Head of caudate nucleus (tissue), 42 donors: ENCODE measurements around the gene CADM1.
A peak's percentile ranks its signal among the peaks of the same experiment; 100 is the strongest.

Source experiments
- DNase-seq, 42 donors: peaks; one replicate each; pipeline versions ENCODE4 v3.0.0 to v3.0.0-alpha.2; 2020 to 2021; ENCODE audit warnings: mixed read lengths in 7 of 42
- intact Hi-C: fragments of 100-400 bp; cut with DNase I; formaldehyde crosslinking; loops from one replicate; pipeline ENCODE4 v1.15.0; 2022

CADM1 gene

GRCh38 chr11:115313224-115313838, 190.9 kb downstream of the CADM1 start:
- intact Hi-C loops: loop anchor here (5.0 kb wide), 1 partner anchor 236 kb away; no protein-coding TSS in a partner anchor
- no peak for DNase-seq

DNA sequence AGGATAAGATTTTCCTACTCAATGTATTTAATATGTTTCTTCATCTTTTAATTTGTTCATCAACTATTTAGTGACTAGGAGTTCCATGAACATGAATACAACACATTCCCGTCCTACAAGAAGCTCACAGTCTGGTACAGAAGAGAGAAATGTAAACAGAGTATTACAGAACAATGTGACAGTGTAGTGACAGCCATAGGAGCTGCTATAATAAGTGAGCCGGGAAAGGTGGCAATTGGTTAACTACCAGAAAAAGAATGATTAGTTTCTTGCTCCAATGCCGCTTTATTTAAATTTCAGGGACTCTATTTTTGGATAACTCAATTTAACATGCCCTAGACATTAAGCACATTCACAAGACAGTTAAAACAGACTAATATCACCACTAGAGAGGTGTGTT, 192.3 kb downstream of the CADM1 start:
- no peak for DNase-seq
- intact Hi-C loops: loop anchor here (5.0 kb wide), 1 partner anchor 235 kb away; no protein-coding TSS in a partner anchor

DNA sequence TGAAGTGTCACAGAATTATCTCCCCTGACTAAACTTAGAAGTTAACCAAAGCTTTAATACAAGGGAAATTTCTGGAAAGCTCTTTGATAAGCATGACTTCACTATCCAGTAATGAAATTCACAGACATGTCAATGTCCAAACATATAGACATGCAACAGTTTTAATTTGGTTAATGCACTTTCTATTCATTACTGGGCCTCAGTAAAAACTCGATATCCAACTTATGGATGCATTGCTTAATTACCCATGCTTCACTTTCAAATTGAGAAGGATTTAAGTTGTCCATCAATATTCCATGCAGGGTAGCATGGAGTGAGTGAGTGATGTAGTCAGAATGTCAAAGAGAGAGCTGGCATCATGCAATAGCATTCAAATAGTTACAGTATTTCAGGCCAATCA, 197.5 kb downstream of the CADM1 start:
- DNase-seq: no peak
- intact Hi-C loops: no loop called here

DNA sequence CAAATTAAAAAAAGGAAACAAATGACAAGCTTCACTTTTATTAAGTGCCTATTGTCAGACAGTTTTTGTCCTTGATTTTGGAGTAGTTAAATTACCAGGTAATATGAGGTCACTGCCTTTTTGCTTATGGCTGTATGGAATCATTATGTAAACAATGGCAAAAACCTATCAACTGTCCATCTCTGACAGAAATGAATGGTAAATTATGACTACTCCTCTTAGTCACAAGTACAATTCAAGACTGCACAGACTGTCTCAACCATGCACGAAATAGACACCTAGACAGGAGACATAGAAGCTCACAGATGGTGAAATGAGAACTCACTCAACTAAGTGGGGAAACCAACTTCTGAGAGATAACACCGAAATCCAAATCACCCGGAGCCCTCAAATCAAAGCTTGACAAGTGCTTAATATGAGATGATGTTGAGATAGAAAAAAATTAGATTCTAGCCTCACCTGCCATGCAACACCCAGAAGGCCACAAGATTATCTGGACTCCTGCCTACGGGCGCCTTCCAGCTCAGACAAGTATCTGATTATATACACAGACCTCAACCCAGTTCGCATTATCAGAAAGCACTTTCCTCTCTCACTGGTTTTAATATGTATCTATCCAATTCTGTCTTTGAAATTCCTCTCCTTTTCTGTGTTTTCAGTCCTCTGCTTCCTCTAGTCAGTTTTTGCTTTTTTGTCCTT, 199.3 kb downstream of the CADM1 start:
- intact Hi-C loops: no loop called here
- DNase-seq: no peak

GRCh38 chr11:115303929-115304531, 200.2 kb downstream of the CADM1 start:
- intact Hi-C loops: no loop called here
- no peak for DNase-seq

GRCh38 chr11:115302946-115303703, 201.1 kb downstream of the CADM1 start:
- intact Hi-C loops: no loop called here
- DNase-seq: no peak

DNA sequence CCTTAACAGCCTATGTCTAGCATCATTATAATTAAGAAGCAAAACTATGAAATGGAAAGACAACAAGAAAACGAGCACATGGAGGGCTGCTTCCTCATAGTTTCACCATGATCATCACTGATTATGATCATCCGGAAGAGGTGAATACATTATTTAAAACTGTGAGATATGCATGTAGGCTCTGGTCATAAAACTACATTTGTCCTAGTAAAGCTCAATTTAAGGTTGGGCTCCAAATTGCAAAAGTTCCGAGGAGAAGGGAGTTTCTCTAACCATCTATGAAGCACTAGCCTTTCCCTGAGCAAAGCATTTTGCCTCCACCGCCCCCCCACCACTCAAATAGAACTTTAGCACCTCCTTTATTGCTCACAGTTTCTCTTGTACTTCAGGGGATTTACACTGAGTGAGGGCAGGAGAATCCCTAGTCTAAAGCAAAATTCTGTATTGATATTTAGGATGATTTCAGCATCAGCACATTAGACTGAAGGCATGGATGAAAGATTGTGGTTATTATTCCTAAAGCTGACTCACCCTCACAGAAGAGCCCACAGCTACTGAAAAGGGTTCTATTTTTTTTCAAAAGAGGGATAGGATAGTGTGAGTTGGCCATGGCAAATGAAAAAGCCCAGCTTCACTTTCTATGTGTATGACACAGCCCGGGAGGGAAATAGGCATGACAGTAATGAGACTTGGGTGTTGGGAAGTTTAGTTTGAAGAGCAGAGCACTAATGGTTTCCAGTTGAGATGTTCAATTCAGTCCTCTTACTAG, 203.4 kb downstream of the CADM1 start:
- no peak for DNase-seq
- intact Hi-C loops: no loop called here

- no peak for DNase-seq
- intact Hi-C loops: no loop called here
Observed at GRCh38 chr11:115298300-115299012, 205.8 kb downstream of the CADM1 start.

DNA sequence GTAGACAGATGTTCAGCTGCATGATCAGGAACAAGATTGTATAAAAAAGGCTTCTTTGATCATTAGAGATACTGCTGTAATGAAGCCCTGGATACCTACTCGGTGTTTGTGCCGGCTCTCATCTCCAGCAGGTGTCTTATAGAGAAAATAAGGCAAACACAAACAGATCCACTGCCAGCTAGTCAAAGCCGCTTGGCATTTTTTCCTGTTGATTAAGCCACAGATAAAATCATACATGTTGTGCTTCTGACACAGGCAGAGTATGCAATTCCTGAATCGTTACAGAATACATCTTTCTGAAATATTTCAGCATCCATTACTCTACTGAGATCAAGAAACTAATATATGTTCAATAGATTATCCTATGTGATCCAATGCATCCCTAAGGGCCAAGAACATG, 206.9 kb downstream of the CADM1 start:
- intact Hi-C loops: no loop called here
- DNase-seq: no peak

- intact Hi-C loops: no loop called here
Observed at GRCh38 chr11:115291325-115291724, 212.9 kb downstream of the CADM1 start.

GRCh38 chr11:115290893-115291292, 213.3 kb downstream of the CADM1 start:
- intact Hi-C loops: no loop called here

More at GRCh38 chr11:115291325-115291724, 212.9 kb downstream of the CADM1 start:
- DNase-seq: peak in 3 of 42 donors; percentile 19 to 45 (median 32)

DNA sequence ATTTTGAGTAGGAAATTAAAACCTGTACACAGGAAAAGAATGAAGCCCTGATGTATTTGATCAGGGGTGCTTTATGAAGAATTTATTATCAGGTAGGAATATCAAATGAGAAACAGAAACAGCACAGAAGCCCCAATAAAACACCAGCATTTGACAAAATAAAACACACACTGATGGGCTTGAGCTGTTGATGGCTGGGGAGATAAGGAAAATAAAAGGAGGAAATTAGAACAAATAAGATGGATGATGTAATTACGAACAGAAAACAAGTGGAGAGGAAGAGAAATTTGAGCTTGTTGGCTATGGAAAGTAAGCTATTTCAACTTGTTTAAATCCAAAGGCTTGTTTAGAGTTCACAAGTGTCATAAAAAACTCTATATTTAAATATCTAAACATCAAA, 213.7 kb downstream of the CADM1 start:
- DNase-seq: no peak
- intact Hi-C loops: no loop called here

More at GRCh38 chr11:115290893-115291292, 213.3 kb downstream of the CADM1 start:
- peak in 8 of 42 donors; percentile 24 to 61 (median 34) for DNase-seq

DNA sequence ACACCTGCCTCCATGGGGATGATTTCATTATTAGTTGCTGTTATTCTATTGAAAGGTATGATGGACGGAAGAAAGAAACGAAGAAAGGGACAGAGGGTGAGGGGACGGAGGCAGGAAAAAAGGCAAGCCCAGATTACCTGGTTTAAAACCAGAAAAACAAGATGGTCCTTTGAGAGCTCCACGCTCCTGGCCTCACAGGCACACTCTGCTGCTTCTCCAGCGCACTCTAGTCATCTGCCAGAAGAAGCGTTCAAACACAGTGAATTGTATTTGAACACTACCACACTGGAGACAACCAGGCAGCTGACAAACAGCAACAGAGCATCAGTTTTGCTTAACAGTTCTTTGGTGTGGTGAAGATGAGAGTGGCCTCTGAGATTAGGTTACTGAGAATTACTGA, 216.9 kb downstream of the CADM1 start:
- intact Hi-C loops: no loop called here

DNA sequence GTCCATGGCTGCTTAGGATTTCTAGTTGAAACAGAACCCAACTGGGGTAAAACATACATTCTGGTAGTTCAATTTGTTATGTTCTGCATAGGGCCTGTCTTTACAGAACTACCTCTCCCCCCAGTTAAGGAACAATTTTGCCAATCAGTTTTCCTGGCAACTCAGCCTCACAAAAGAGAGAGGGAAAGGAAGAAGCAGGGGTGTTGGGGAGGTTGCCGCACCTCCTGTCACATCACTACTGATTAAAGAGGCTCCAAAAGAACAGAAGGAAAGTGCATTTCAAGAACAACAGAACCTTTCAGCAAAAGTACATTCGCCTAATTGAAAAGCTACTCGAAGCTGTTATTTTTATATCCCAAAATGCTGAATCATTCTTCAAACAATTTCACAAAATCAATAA, 217.6 kb downstream of the CADM1 start:
- intact Hi-C loops: no loop called here
- DNase-seq: peak in 15 of 42 donors; percentile 16 to 72 (median 44)

More for the DNA sequence above, 216.9 kb downstream of the CADM1 start:
- no peak for DNase-seq

- intact Hi-C loops: no loop called here
- no peak for DNase-seq
Observed at GRCh38 chr11:115284773-115285172, 219.4 kb downstream of the CADM1 start.

DNA sequence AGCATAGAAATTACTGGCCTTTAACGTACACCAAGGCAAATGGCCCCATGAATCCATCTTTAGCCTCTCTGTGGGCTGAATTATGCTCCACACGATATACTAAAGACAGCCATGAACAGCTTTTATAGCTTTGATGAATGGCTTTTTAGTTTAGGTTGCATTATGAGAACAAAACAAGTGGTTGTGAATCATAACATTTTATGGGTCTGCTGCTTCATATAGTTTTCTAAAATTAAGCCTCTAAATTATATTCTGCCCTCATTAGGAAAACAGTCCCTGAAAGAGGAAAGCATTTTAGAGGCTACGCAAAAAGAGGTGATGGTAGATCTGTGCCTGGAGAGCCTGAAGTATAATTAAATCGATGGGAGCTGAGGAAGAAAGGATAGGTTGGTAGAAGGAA, 221.3 kb downstream of the CADM1 start:
- intact Hi-C loops: no loop called here
- DNase-seq: no peak

- intact Hi-C loops: no loop called here
- no peak for DNase-seq
Observed at GRCh38 chr11:115280775-115281174, 223.4 kb downstream of the CADM1 start.
